ENCODE measurements around the gene DCST2.

The DCST2 gene

GRCh38 chr1:154974102-154974807, 59.3 kb downstream of the DCST2 start, which contains the start of gene CKS1B:
CKS1B (plus strand) TSS chr1:154974681; CDS start chr1:154974746, 65 bp downstream.
- peak; percentile 97 to 100 (median 100) for DNase-seq

- DNase-seq, result peak; percentile 96 to 97 (median 96)
Measured at GRCh38 chr1:154973344-154974101, 60.1 kb downstream of the DCST2 start.

- no peak for DNase-seq
Measured at GRCh38 chr1:154972517-154973343, 60.9 kb downstream of the DCST2 start.

DNA sequence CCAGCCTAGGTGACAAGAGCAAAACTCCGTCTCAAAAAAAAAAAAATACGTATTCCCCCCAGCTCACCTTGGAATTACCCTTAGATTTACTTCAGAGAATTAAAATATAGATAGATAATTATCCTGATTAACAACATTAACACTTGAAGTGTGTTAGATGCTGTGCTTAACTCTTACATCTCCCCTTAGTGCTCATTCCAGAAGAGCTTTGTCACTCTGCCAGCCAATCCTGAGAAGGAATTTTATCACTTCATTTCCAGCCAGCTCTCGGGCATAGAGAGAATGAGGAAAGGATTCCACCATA, 61.4 kb downstream of the DCST2 start:
- DNase-seq, result no peak

GRCh38 chr1:154971341-154971998, 62.1 kb downstream of the DCST2 start:
- peak; percentile 40 to 66 (median 42) for DNase-seq

DNA sequence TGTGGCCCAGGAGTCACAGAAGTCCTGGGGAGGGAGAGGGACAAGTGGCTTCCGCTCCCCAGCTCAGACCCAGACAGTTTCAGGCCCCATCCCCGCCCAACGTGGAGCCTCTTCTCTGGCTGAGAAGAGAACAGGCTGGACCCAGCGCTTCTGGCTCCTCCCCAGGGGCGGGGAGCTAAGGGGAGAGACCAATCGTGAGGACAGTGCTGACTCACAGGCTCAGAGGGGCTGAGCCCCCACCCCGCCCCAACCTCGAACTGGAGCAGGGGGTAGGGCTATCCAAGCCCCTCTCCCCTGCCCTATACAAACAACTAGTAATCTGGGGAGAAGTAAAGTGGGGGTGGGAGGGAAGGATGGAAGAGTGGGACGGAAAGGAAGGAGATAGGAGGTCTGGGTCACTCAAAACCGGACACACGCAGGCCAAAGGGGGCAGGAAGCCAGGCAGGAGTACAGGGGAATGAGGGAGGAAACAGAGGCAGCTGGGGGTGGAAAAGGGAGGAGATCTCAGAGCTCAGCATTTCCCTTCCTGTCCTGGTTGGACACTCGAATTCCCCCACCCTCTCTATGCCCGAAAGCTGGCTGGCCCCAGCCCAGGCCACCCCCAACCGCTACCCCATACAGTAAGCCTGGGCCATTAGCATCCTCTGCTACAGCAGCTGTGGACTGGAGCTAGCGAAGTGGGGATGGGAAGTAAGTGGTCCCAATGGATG, 62.8 kb downstream of the DCST2 start, which contains the start of gene SHC1:
TSS of gene SHC1 (minus strand) at position 117 of the 710 bp plus-strand sequence. CDS start 221 bp downstream, outside the sequence.
- peak; percentile 56 to 72 (median 62) for DNase-seq

- DNase-seq, result no peak
Measured at GRCh38 chr1:154969860-154970452, 63.6 kb downstream of the DCST2 start.

DNA sequence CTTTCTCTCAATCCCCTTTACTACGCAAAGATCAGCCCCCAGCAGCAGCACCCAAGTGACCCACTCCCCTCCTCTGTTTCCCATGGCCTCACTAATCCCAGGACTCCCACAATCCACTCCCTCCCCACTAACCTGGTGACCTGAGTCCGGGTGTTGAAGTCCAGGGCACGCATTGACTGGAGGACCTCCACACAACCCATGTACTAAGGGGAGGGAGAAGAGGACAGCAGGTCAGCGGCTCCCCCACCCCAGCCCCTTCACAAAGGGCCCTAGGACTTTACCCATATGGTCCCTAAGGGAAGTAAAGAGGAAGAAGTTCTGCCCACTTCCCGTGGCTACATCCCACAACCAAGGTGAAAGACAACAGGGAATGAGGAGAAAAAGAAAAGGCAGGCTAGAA, 64.3 kb downstream of the DCST2 start:
- DNase-seq, result no peak

- no peak for DNase-seq
Measured at GRCh38 chr1:154968731-154969130, 64.8 kb downstream of the DCST2 start.

Measured in suppressor macrophage (primary cell).